Mesenchymal stem cell (in vitro differentiated cells and primary cell): ENCODE measurements around the gene CCR7.
"Not testable (repeated sequence)": the region's sequence is repeated elsewhere in the genome, so short reads cannot be mapped to it uniquely, and the experiment has no call there.

Experiments
- DNase-seq: peaks from one replicate; pipeline ENCODE4 v3.0.0-alpha.2; 2013
- H2AFZ ChIP-seq: one replicate; pipeline ENCODE4 v1.6.1; 2013; ENCODE audit warnings: low read depth, mild to moderate bottlenecking, control low read depth, inconsistent platforms, low read length, moderate library complexity
- H2AK5ac ChIP-seq: 2 replicates; pipeline ENCODE4 v1.6.1; 2013; ENCODE audit warnings: low read length, moderate library complexity, mild to moderate bottlenecking, inconsistent platforms; ENCODE audit not compliant: severe bottlenecking
- H2BK120ac ChIP-seq: one replicate; pipeline ENCODE4 v1.6.1; 2013; ENCODE audit warnings: low read depth, mild to moderate bottlenecking, inconsistent platforms, low read length, moderate library complexity
- H2BK12ac ChIP-seq, 2 experiments: one replicate each; pipeline ENCODE4 v1.6.1; 2013; ENCODE audit warnings: inconsistent platforms in 2 of 2, low read length in 2 of 2, mild to moderate bottlenecking in 2 of 2, moderate library complexity in 2 of 2, control low read depth in 1 of 2
- H2BK15ac ChIP-seq: one replicate; pipeline ENCODE4 v1.6.1; 2013; ENCODE audit warnings: mild to moderate bottlenecking, low read depth, inconsistent platforms; ENCODE audit not compliant: poor library complexity, severe bottlenecking
- H2BK5ac ChIP-seq: 2 replicates; pipeline ENCODE4 v1.6.1; 2013; ENCODE audit warnings: low read depth, mild to moderate bottlenecking, low read length, control low read depth, inconsistent platforms; ENCODE audit not compliant: poor library complexity, severe bottlenecking
- H3K14ac ChIP-seq, 2 experiments: one replicate each; pipeline ENCODE4 v1.6.1; 2013; ENCODE audit warnings: inconsistent platforms in 2 of 2, low read length in 2 of 2, control low read depth in 1 of 2, mild to moderate bottlenecking in 1 of 2, moderate library complexity in 1 of 2
- H3K18ac ChIP-seq, 2 experiments: one replicate each; pipeline ENCODE4 v1.6.1; 2013; ENCODE audit warnings: inconsistent platforms in 2 of 2, low read length in 2 of 2, control low read depth in 1 of 2, low read depth in 1 of 2, mild to moderate bottlenecking in 1 of 2
- H3K23ac ChIP-seq, 2 experiments: one replicate each; pipeline ENCODE4 v1.6.1; 2013; ENCODE audit warnings: inconsistent platforms in 2 of 2, low read length in 2 of 2, mild to moderate bottlenecking in 2 of 2, moderate library complexity in 2 of 2, control low read depth in 1 of 2
- H3K27ac ChIP-seq: 2 replicates; pipeline ENCODE4 v1.5.1; 2013; ENCODE audit warnings: mild to moderate bottlenecking, moderate library complexity, low read length, control low read depth, inconsistent platforms; ENCODE audit not compliant: poor library complexity, severe bottlenecking
- H3K27me3 ChIP-seq, 2 experiments: 2 replicates each; pipeline versions ENCODE4 v1.6.1 to v1.7.0; 2013; ENCODE audit warnings: low read length in 2 of 2, mild to moderate bottlenecking in 2 of 2, moderate library complexity in 2 of 2, control low read depth in 1 of 2, inconsistent platforms in 1 of 2; ENCODE audit not compliant: control insufficient read depth in 1 of 2, insufficient read depth in 1 of 2
- H3K36me3 ChIP-seq, 2 experiments: 2 replicates each; pipeline versions ENCODE4 v1.6.1 to v1.7.0; 2013; ENCODE audit warnings: low read length in 2 of 2, control low read depth in 1 of 2, inconsistent platforms in 1 of 2, low read depth in 1 of 2, mild to moderate bottlenecking in 1 of 2; ENCODE audit not compliant: insufficient read depth in 2 of 2, control insufficient read depth in 1 of 2
- H3K4ac ChIP-seq, 2 experiments: one replicate each; pipeline ENCODE4 v1.6.1; 2013; ENCODE audit warnings: inconsistent platforms in 2 of 2, low read length in 2 of 2, mild to moderate bottlenecking in 2 of 2, moderate library complexity in 2 of 2, control low read depth in 1 of 2, low read depth in 1 of 2
- H3K4me1 ChIP-seq: 2 replicates; pipeline ENCODE4 v1.6.1; 2013; ENCODE audit warnings: low read depth, low read length, control low read depth; ENCODE audit not compliant: control insufficient read depth, insufficient read depth
- H3K4me2 ChIP-seq: 2 replicates; pipeline ENCODE4 v1.6.1; 2013; ENCODE audit warnings: low read length, mild to moderate bottlenecking, inconsistent platforms; ENCODE audit not compliant: poor library complexity, severe bottlenecking
- H3K4me3 ChIP-seq, 2 experiments: 2 replicates each; pipeline versions ENCODE4 v1.5.1 to v1.7.0; 2013; ENCODE audit warnings: low read length in 2 of 2, mild to moderate bottlenecking in 2 of 2, control low read depth in 1 of 2, low read depth in 1 of 2; ENCODE audit not compliant: insufficient read depth in 1 of 2
- H3K79me1 ChIP-seq: replicated peaks from 2 replicates; pipeline ENCODE4 v1.6.1; 2013; ENCODE audit warnings: mild to moderate bottlenecking, control low read depth, low read length, inconsistent platforms; ENCODE audit not compliant: poor library complexity, severe bottlenecking
- H3K9ac ChIP-seq: 2 replicates; pipeline ENCODE4 v1.7.0; 2013; ENCODE audit warnings: mild to moderate bottlenecking, low read length, moderate library complexity
- H3K9me3 ChIP-seq: 2 replicates; pipeline ENCODE4 v1.7.0; 2013; ENCODE audit warnings: mild to moderate bottlenecking, low read length; ENCODE audit not compliant: control insufficient read depth
- H4K8ac ChIP-seq: one replicate; pipeline ENCODE4 v1.6.1; 2013; ENCODE audit warnings: inconsistent platforms, mild to moderate bottlenecking, low read length, moderate library complexity
- H4K91ac ChIP-seq: one replicate; pipeline ENCODE4 v1.6.1; 2013; ENCODE audit warnings: mild to moderate bottlenecking, low read length, inconsistent platforms
- WGBS: methylation state at CpG from one replicate; pipeline ENCODE4 v1.1.7; 2013; ENCODE audit warnings: mixed read lengths; 5-methylcytosine and 5-hydroxymethylcytosine counted together

The CCR7 gene

GRCh38 chr17:40576113-40576740 lies 11.0 kb upstream of the CCR7 start:
- Histone ChIP-seq H3K36me3 (no peaks in the 10 kb centered on the region), H3K9ac (no peak overlapping the region), H2BK12ac (no peak overlapping the region), H2BK5ac (no peak overlapping the region), H4K8ac (no peak overlapping the region), H3K14ac (no peak overlapping the region), H3K79me1 (no peaks in the 10 kb centered on the region), H4K91ac (no peak overlapping the region), H2AFZ (no peak overlapping the region), H2AK5ac (no peak overlapping the region), H2BK15ac (no peak overlapping the region), H3K27me3 (peaks cover 0 to 7% of the 10 kb centered on the region in 2 experiments), H3K18ac (no peak overlapping the region), H3K23ac (no peak overlapping the region), H3K4ac (no peak overlapping the region), H2BK120ac (no peak overlapping the region), H3K4me3 (no peak overlapping the region), H3K4me2 (no peak overlapping the region), H3K27ac (no peak overlapping the region), H3K4me1 (no peaks in the 10 kb centered on the region), H3K9me3 (peaks cover 46% of the 10 kb centered on the region)
- DNase-seq: no peak
- 100% methylated on average over 3 of the region's 5 CpGs for WGBS

DNA sequence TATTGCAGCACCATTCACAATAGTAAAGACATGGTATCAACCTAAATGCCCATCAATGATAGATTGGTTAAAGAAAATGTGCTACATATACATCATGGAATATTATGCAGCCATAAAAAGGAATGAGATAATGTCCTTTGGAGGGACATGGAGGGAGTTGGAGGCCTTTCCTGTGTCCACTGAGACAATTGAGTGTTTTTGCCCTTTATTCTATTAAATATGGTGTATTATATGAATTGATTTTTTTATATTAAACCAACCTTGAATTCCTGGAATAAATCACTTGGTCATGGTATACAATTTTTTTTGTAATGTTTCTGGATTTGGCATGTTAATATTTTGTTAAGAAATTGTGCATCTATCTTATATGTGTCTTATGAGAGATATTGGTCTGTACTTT lies 9.0 kb upstream of the CCR7 start:
- no peak overlapping the region for H2BK15ac ChIP-seq
- no peak for DNase-seq
- no peak overlapping the region for H3K18ac ChIP-seq
- H4K8ac ChIP-seq: no peak overlapping the region
- H2BK12ac ChIP-seq: no peak overlapping the region
- H4K91ac ChIP-seq: no peak overlapping the region
- no peak overlapping the region for H3K9ac ChIP-seq
- H3K79me1 ChIP-seq: no peaks in the 10 kb centered on the region
- no peak overlapping the region for H2BK5ac ChIP-seq
- no peaks in the 10 kb centered on the region for H3K36me3 ChIP-seq
- H2BK120ac ChIP-seq: no peak overlapping the region
- no peak overlapping the region for H2AFZ ChIP-seq
- no peak overlapping the region for H3K4me2 ChIP-seq
- peaks cover 53% of the 10 kb centered on the region for H3K9me3 ChIP-seq
- no peak overlapping the region for H3K27ac ChIP-seq
- peaks cover 0 to 13% of the 10 kb centered on the region in 2 experiments for H3K27me3 ChIP-seq
- H3K23ac ChIP-seq: no peak overlapping the region
- no peak overlapping the region for H3K4me3 ChIP-seq
- no peak overlapping the region for H3K14ac ChIP-seq
- H3K4ac ChIP-seq: no peak overlapping the region
- no peak overlapping the region for H2AK5ac ChIP-seq
- no peaks in the 10 kb centered on the region for H3K4me1 ChIP-seq

DNA sequence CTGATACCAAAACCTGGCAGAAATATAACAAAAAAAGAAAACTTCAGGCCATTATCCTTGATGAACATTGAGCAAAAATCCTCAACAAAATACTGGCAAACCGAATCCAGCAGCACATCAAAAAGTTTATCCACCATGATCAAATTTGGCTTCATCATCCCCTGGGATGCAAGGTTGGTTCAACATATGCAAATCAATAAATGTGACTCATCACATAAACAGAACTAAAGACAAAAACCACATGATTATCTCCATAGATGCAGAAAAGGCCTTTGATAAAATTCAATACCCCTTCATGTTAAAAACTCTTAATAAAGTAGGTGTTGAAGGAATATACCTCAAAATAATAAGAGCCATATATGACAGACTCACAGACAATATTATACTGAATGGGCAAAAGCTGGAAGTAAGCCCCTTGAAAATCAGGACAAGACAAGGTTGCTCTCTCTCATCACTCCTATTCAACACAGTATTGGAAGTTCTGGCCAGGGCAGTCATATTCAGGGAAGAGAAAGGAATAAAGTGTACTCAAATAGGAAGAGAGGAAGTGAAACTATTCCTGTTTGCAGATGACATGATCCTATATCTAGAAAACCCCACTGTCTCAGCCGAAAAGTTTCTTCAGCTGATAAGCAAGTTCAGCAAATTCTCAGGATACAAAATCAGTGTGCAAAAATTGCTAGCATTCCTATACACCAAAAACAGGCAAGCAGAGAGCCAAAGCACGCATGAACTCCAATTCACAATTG lies 7.1 kb upstream of the CCR7 start:
- not testable (repeated sequence) for H2AK5ac ChIP-seq, H4K8ac ChIP-seq, H3K9ac ChIP-seq, H3K4me1 ChIP-seq, H3K4me2 ChIP-seq, H3K18ac ChIP-seq, H3K79me1 ChIP-seq, H3K4ac ChIP-seq, H3K14ac ChIP-seq, H2BK5ac ChIP-seq, H3K36me3 ChIP-seq, H2BK120ac ChIP-seq, H2BK15ac ChIP-seq, H3K4me3 ChIP-seq, H3K27ac ChIP-seq, DNase-seq, H4K91ac ChIP-seq, H3K23ac ChIP-seq, H2AFZ ChIP-seq, H2BK12ac ChIP-seq
- 61% methylated on average over 2 of the region's 3 CpGs for WGBS
- Histone ChIP-seq H3K9me3 (peaks cover 56% of the 10 kb centered on the region), H3K27me3 (peaks cover 0 to 13% of the 10 kb centered on the region in 2 experiments)

DNA sequence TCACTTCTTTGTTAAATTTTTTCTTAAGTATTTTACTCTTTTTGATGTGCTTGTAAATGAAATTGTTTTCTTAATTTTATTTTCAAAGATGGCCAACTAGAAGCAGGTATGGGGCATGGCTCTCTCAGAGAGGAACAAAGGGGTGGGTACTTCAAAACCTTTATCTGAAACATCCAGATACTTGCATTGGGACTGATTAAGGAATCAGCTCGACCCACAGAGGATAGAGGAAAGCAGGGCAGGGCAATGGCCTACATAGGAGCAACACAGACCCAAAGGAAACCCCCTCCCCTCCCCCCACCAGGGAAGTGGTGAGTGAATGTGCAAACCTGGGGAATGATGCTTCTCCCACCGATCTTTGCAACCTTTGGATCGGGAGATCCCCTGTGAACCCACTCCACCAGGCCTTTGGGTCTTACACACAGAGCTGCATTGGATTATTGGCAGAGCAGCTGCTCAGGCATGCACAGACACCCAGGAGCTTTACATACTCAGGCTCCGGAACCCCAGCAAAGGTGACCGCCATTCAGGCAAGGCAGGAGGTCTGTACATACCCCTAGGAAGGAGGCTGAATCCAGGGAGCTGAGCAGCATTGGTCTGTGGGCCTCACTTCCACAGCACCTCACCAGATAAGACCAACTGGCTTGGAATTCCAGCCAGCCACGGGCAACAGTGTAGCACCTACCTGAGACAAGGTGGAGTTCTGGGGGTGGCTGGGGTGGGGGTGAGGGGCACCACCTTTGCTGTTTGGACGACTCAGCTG lies 3.0 kb upstream of the CCR7 start:
- Histone ChIP-seq H3K9me3 (peaks cover 31% of the 10 kb centered on the region), H3K4me3 (no peak overlapping the region), H3K9ac (no peak overlapping the region), H2BK5ac (no peak overlapping the region), H3K23ac (no peak overlapping the region), H2AK5ac (no peak overlapping the region), H4K8ac (no peak overlapping the region), H3K27me3 (peaks cover 0 to 9% of the 10 kb centered on the region in 2 experiments), H3K36me3 (no peaks in the 10 kb centered on the region), H3K4me1 (no peaks in the 10 kb centered on the region), H3K27ac (no peak overlapping the region), H4K91ac (no peak overlapping the region), H3K14ac (no peak overlapping the region), H2BK12ac (no peak overlapping the region), H3K4ac (no peak overlapping the region), H2BK15ac (no peak overlapping the region), H3K79me1 (no peaks in the 10 kb centered on the region), H3K18ac (no peak overlapping the region), H2BK120ac (no peak overlapping the region), H2AFZ (no peak overlapping the region), H3K4me2 (no peak overlapping the region)
- DNase-seq: no peak
- 76% methylated on average over 6 of the region's 7 CpGs for WGBS
